Measurements from ENCODE around the gene ERGIC1.

The ERGIC1 gene

DNA sequence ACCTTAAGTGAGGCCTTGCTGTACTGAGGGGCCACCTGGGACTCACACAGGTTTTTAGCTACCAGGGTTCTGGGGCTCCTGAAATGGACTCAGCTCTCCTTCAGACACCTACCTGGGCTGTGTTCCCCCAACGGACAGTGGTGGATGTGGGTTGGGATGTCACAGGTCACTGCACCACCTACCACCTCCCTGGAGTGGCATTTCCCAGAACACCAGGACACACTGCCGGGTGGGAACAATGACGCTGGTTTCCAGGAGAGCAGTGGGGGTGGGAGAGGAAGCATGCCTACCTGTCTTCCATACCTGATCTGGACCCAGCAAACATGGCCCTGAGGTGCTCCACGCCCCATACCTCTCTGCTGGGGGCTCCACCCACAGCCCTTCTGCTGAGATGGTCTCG, 20.9 kb downstream of the ERGIC1 start:
- peaks cover 40% of the 10 kb centered on the region for H3K79me2 ChIP-seq (ENCODE audit: control insufficient read depth, low read length)
- peaks cover 8% of the 10 kb centered on the region for H3K4me1 ChIP-seq (ENCODE audit: control insufficient read depth, low read length)
- no peaks in the 10 kb centered on the region for H3K9me3 ChIP-seq (ENCODE audit: control insufficient read depth, insufficient read depth, low read length)
- H3K9me2 ChIP-seq (replicated peaks; ENCODE audit: control insufficient read depth, low read length), result no peaks in the 10 kb centered on the region
- peaks cover 5% of the 10 kb centered on the region; the same call in 1 of the 2 replicates for H4K20me1 ChIP-seq (ENCODE audit: control insufficient read depth, insufficient read depth, low read depth, low read length)
- TF ChIP-seq, protein P1, sequence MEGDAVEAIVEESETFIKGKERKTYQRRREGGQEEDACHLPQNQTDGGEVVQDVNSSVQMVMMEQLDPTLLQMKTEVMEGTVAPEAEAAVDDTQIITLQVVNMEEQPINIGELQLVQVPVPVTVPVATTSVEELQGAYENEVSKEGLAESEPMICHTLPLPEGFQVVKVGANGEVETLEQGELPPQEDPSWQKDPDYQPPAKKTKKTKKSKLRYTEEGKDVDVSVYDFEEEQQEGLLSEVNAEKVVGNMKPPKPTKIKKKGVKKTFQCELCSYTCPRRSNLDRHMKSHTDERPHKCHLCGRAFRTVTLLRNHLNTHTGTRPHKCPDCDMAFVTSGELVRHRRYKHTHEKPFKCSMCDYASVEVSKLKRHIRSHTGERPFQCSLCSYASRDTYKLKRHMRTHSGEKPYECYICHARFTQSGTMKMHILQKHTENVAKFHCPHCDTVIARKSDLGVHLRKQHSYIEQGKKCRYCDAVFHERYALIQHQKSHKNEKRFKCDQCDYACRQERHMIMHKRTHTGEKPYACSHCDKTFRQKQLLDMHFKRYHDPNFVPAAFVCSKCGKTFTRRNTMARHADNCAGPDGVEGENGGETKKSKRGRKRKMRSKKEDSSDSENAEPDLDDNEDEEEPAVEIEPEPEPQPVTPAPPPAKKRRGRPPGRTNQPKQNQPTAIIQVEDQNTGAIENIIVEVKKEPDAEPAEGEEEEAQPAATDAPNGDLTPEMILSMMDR (IDR thresholded peaks at IDR 0.05; ENCODE audit: low read depth, low read length, poor library complexity, severe bottlenecking), result no peak
- TF ChIP-seq EZH2phosphoT487 (IDR thresholded peaks at IDR 0.05; ENCODE audit: borderline replicate concordance, low read length), result no peak
- no peaks in the 10 kb centered on the region for H3F3A ChIP-seq (ENCODE audit: control insufficient read depth, insufficient read depth)
- H3K4me2 ChIP-seq (ENCODE audit: low read length), result no peak overlapping the region
- no peak overlapping the region for H3K4me3 ChIP-seq (ENCODE audit: low read length)
- H3K27ac ChIP-seq (ENCODE audit: low read depth, low read length), result no peak overlapping the region
- no peaks in the 10 kb centered on the region for H3K27me3 ChIP-seq (ENCODE audit: control insufficient read depth, low read length)
- no peaks in the 10 kb centered on the region for H3K36me3 ChIP-seq (ENCODE audit: control insufficient read depth, low read length)

DNA sequence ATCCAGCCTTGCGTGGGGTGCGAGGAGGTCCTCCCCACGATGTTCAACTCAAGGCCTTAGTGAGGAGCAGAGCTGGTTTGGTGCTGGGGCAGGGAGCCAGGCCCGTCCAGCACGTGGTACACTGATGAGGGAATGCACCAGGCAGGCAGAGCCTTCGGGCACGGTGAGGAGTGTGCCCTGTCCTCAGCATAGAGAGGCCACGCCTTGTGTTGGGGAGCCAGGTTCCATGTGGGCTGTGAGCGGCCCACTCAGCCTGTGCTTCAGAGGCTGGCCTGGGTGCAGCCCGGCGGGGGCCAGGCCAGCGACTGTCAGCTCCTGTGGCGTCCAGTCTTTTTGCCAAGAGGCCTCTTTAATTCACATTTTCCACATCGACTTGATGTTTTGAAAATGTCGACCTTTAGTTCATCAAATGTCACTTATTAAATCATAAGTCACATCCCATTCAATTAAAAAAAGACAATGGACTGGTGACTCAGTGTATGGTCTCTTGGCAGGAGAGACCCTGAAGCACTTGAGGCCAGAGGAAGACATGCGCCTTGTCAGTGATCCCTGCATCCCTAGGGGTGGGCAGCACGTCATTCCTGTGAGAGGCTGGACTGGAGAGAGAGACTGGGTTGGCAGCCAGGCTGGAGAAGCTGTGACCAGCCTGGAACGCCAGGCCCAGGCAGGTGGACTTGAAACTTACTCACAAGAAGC, 21.7 kb downstream of the ERGIC1 start:
- Histone ChIP-seq H3K27ac (ENCODE audit: low read depth, low read length) (no peak overlapping the region), H3K79me2 (ENCODE audit: control insufficient read depth, low read length) (peaks cover 33% of the 10 kb centered on the region), H3K36me3 (ENCODE audit: control insufficient read depth, low read length) (no peaks in the 10 kb centered on the region), H3K4me2 (ENCODE audit: low read length) (no peak overlapping the region), H3K9me3 (ENCODE audit: control insufficient read depth, insufficient read depth, low read length) (no peaks in the 10 kb centered on the region), H3F3A (ENCODE audit: control insufficient read depth, insufficient read depth) (no peaks in the 10 kb centered on the region), H3K27me3 (ENCODE audit: control insufficient read depth, low read length) (no peaks in the 10 kb centered on the region), H3K9me2 (replicated peaks; ENCODE audit: control insufficient read depth, low read length) (no peaks in the 10 kb centered on the region), H4K20me1 (ENCODE audit: control insufficient read depth, insufficient read depth, low read depth, low read length) (peaks cover 5% of the 10 kb centered on the region; the same call in 1 of the 2 replicates), H3K4me3 (ENCODE audit: low read length) (no peak overlapping the region), H3K4me1 (ENCODE audit: control insufficient read depth, low read length) (peaks cover under 1% of the 10 kb centered on the region; the same call in 1 of the 2 replicates)
- TF ChIP-seq, protein P1 (IDR thresholded peaks at IDR 0.05; ENCODE audit: low read depth, low read length, poor library complexity, severe bottlenecking), result no peak
- TF ChIP-seq EZH2phosphoT487 (IDR thresholded peaks at IDR 0.05; ENCODE audit: borderline replicate concordance, low read length), result no peak

DNA sequence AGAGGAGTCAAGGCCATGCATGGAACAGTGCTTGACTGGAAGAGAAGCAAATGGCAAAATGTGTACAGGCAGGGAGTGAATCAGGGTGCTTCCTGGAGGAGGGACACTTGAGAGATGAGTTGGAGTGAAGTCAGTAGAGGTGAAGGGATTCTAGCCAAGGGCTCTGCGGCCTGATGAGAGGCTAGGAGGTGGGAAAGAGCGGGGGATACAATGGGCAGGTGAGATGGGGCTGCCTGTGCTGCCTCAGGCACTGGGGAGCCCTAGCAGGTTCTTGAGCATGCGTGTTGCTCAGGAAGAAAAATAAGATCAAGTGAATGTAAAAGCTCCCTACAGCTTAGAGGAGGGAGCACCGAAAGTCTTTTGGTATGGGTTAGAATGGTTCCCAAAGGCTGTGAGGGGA, 22.3 kb downstream of the ERGIC1 start:
- no peaks in the 10 kb centered on the region for H3F3A ChIP-seq (ENCODE audit: control insufficient read depth, insufficient read depth)
- no peaks in the 10 kb centered on the region for H3K9me3 ChIP-seq (ENCODE audit: control insufficient read depth, insufficient read depth, low read length)
- H3K9me2 ChIP-seq (replicated peaks; ENCODE audit: control insufficient read depth, low read length), result no peaks in the 10 kb centered on the region
- peaks cover 5% of the 10 kb centered on the region; the same call in 1 of the 2 replicates for H4K20me1 ChIP-seq (ENCODE audit: control insufficient read depth, insufficient read depth, low read depth, low read length)
- no peak overlapping the region for H3K4me2 ChIP-seq (ENCODE audit: low read length)
- H3K36me3 ChIP-seq (ENCODE audit: control insufficient read depth, low read length), result no peaks in the 10 kb centered on the region
- no peaks in the 10 kb centered on the region for H3K4me1 ChIP-seq (ENCODE audit: control insufficient read depth, low read length)
- H3K4me3 ChIP-seq (ENCODE audit: low read length), result no peak overlapping the region
- no peaks in the 10 kb centered on the region for H3K27me3 ChIP-seq (ENCODE audit: control insufficient read depth, low read length)
- H3K79me2 ChIP-seq (ENCODE audit: control insufficient read depth, low read length), result peaks cover 31% of the 10 kb centered on the region
- no peak for TF ChIP-seq EZH2phosphoT487 (IDR thresholded peaks at IDR 0.05; ENCODE audit: borderline replicate concordance, low read length)
- TF ChIP-seq, protein P1 (IDR thresholded peaks at IDR 0.05; ENCODE audit: low read depth, low read length, poor library complexity, severe bottlenecking), result no peak
- no peak overlapping the region for H3K27ac ChIP-seq (ENCODE audit: low read depth, low read length)
